Right lobe of liver (tissue), 4 donors: Measurements from ENCODE around the gene TBCK.

Experiments
- POLR2A ChIP-seq: fragments of 450-650 bp; IDR thresholded peaks from one replicate; pipeline ENCODE4 v1.6.1; 2017; ENCODE audit warnings: antibody characterized with exemption, mild to moderate bottlenecking
- TF ChIP-seq, protein P1 (sequence below), 4 donors: fragments of 200-600 bp in 3 of 4; fragments of 450-650 bp in 1 of 4; IDR thresholded peaks; one replicate each; pipeline versions ENCODE4 v1.5.1 to v1.8.0; 2016 to 2022; ENCODE audit warnings: antibody characterized with exemption in 4 of 4, mild to moderate bottlenecking in 2 of 4
- donor health status: DM: no; HTN: no; CAD: no.
- donor health status: DM: no; HTN: no; CAD: no.
- donor health status: DM: no; HTN: yes; CAD: no.

DNA sequence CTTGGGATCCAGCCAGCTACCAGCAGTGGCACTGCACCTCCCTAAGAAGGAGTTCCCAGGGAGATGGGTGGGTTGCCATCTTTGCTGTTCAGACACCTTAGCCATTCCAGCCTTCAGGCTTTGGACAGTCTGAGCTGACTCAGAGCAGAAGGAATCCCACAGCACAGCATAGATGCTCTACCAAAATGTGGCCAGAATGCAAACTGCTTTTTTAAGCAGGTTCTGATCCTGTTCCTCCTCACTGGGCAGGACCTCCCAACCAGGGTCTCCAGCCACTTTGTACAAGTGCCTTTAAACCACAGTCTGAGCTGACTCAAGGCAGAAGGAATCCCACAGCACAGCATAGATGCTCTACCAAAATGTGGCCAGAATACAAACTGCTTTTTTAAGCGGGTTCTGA is 211.7 kb downstream of the TBCK start:
- TF ChIP-seq, protein P1, sequence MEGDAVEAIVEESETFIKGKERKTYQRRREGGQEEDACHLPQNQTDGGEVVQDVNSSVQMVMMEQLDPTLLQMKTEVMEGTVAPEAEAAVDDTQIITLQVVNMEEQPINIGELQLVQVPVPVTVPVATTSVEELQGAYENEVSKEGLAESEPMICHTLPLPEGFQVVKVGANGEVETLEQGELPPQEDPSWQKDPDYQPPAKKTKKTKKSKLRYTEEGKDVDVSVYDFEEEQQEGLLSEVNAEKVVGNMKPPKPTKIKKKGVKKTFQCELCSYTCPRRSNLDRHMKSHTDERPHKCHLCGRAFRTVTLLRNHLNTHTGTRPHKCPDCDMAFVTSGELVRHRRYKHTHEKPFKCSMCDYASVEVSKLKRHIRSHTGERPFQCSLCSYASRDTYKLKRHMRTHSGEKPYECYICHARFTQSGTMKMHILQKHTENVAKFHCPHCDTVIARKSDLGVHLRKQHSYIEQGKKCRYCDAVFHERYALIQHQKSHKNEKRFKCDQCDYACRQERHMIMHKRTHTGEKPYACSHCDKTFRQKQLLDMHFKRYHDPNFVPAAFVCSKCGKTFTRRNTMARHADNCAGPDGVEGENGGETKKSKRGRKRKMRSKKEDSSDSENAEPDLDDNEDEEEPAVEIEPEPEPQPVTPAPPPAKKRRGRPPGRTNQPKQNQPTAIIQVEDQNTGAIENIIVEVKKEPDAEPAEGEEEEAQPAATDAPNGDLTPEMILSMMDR (IDR thresholded peaks at IDR 0.05): no peak
- no peak for TF ChIP-seq POLR2A
